GM18511 (cell line): ENCODE data around the gene ETNK2.

Experiments used
- ATAC-seq: cut with Tn5 transposase; IDR thresholded peaks from one replicate; pipeline ENCODE4 v1.9.1; 2021; ENCODE audit warnings: mild to moderate bottlenecking, moderate library complexity; ENCODE audit not compliant: unreplicated experiment

ETNK2 gene

GRCh38 chr1:204151552-204152309 lies at the start of gene ETNK2:
Gene ETNK2 (minus strand): TSS chr1:204152044. CDS start chr1:204151852, 192 bp downstream.
- ATAC-seq = no peak

- no peak for ATAC-seq
Measured at GRCh38 chr1:204201348-204202040, 49.6 kb upstream of the ETNK2 start.

- ATAC-seq = no peak
Measured at GRCh38 chr1:204199579-204199978, 47.7 kb upstream of the ETNK2 start.

GRCh38 chr1:204198348-204199340 lies 46.8 kb upstream of the ETNK2 start:
- ATAC-seq = no peak

DNA sequence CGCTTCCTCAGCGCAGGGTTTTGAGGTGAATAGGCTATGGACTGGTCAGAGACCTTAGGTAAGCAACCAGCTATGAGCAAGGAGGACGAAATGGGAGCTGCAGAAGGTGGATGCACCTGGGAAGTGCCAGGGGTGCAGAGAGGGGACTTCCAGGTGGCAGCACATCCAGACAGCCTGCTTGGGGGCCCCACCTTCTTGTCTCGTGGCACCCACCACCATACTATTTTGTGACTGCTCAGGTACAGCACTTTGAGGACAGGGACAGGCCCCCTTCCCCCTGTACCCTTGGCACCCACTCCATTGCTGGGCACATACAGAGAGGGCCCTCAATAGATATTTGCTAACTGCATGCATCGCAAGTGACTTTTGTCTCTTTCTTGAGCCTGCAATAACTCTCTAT lies 45.2 kb upstream of the ETNK2 start:
- ATAC-seq = no peak

- no peak for ATAC-seq
Measured at GRCh38 chr1:204196068-204196795, 44.4 kb upstream of the ETNK2 start, which contains the start of gene KISS1. Gene KISS1 (minus strand): TSS chr1:204196491. CDS start chr1:204192876, 3,615 bp downstream.

DNA sequence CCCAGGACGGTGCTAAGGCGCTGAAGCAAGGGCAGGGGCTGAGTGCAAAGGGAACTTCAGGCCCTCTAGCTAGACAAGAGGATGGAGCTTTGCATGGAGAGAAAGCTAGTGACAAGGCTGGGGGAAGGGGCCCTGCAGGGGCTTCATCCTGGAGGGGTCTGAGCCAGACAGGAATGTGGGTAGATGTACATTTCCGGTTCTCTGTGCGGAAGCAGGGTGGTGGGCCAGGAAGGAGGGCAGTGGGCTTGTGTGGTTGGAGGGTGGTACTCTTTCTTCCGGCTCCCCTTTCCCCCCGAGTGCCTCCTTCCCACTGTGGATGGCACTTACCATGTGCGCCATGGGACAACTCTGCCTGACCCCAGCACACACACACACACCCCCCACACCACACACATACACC lies 42.9 kb upstream of the ETNK2 start:
- ATAC-seq = no peak

- no peak for ATAC-seq
Measured at GRCh38 chr1:204194080-204194479, 42.2 kb upstream of the ETNK2 start.

DNA sequence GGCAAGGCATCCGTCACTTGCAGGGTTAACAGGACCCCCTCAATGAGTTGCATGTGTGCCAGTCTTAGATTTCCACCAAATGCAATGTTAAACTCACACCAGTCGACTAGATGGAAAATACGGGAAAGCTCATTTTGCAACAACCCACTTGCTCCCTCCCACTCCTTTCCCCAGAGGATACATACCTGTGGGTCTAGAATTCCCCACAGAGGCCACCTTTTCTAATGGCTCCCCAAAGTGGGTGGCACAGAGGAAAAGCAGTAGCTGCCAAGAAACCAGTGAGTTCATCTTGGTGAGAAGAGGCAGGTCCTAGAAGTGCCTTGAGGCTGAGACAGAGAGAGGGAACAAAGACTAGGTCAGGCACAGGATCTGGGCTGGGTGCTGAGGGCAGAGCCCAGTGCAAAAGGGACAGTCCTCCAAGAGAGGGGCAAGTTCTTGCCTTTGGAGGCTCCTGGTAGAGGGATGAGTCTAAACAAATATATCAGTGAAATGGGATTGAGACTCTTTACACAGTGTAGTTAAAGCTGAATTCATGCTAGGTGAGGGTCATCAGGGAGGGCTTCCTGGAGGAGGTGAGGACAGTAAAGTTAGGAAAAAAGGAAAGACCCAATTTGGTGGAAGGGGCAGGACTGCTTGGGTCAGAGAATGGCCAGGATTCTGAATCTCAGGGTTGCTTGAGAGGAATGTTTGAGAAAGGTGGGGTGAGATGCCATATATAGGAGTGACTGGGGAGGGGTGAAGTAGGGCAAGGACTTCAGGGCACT lies 40.9 kb upstream of the ETNK2 start:
- no peak for ATAC-seq

GRCh38 chr1:204192046-204192445 lies 40.2 kb upstream of the ETNK2 start:
- no peak for ATAC-seq

DNA sequence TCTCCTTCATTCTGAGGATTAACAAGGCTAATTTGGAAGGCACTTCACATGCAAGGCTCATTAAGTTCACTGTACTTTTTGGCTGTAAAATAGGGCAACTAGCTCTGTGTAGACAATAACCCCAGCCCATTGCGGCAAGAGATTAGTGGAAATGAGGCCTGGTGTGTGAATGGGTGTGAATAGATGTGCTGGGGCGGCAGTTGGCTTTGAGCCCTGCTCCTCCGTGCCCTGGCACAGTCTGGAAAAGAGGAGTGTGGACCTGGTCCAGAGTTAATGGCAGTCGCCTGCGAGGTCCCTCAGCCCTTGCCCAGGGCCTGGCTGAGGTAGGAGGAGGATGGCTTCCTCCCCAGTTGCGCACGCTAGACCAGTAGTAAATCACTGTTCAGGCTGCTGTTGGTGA lies 39.6 kb upstream of the ETNK2 start:
- ATAC-seq = no peak

GRCh38 chr1:204190212-204191211 lies 38.7 kb upstream of the ETNK2 start:
- no peak for ATAC-seq

DNA sequence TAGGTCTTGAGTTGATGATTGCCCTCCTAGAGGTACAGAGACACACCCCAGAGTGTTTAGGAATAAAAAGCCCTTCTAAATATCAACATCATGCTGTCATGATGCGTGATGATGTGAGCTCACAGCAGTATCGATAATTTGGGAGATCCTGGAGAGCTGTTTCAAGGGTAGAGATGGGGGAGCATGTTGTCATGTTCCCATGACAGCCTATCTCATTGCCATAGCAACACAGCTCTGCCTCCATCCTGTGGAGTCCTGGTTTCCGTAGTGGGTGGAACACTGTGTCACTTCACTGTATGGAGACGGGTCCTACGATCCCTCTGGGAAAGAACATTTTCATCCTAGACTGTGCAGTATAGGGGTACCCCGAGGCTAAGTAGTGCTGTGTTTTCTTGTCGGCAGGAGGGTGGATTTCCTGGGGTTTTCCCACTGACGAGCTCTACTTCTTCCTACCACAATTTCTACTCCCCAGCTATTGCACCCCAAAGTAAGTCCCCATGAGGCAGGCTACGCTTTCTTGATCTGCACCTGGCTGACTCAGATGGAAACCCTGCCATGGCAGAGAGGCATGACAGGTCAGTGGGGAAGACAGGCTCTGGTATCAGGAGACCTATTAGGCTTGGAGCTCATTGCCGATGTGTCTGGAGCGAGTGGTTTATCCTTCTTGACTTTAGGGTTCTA lies 37.3 kb upstream of the ETNK2 start:
- peak; percentile 72 for ATAC-seq

- ATAC-seq = no peak
Measured at GRCh38 chr1:204186597-204186996, 34.8 kb upstream of the ETNK2 start.

- ATAC-seq = no peak
Measured at GRCh38 chr1:204181116-204181515, 29.3 kb upstream of the ETNK2 start.

DNA sequence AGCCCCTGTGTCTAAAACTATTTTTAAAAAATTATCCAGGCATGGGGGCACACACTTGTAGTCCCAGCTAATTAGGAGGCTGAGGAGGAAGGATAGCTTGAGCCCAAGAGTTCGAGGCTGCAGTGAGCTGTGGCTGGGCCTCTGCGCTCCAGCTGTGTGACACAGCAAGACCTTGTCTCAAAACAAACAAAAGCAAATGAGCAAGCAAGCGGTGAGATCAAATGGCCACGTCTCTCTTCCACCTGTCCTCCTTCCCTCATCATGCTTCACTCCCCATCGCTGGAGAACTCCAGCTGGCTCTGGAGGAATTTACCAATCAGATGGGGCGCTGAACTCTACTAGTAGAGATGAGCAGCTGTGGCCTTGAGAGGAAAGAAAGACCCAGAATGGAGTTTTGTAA lies 28.3 kb upstream of the ETNK2 start:
- no peak for ATAC-seq

- no peak for ATAC-seq
Measured at GRCh38 chr1:204178487-204179281, 26.8 kb upstream of the ETNK2 start.
